A549 treated with GW870086 at 1 μM for 4 hours (cell line): Measurements from ENCODE around the gene PIM3. TPM values are rescaled to one million over a fixed set of nuclear protein-coding genes. Genes with fewer than 3 reads are reported as not detected.

Experiments
- total RNA-seq: library from RNA; stranded (reverse); fragments of 200-300 nt; extraction: Qiagen RNA extraction; gene quantifications from 5 replicates; pipeline ENCODE4 v1.2.3, GENCODE V29; 2022; ENCODE audit warnings: low read depth

The PIM3 gene
- total RNA-seq: 27.5 to 47.7 TPM (median 44.6 TPM) in 5 replicates

GRCh38 chr22:49960159-49961004, at the start of gene PIM3:
TSS of gene PIM3 (plus strand) at chr22:49960772. CDS start at chr22:49960948, 176 bp downstream.

GRCh38 chr22:49917974-49918910, 42.3 kb upstream of the PIM3 start, which contains the start of the genes ALG12 and CRELD2:
TSS of gene ALG12 (minus strand) at chr22:49918438. CDS start at chr22:49913765, 4,673 bp downstream.
TSS of gene CRELD2 (plus strand) at chr22:49918634. CDS start at chr22:49918770, 136 bp downstream.

GRCh38 chr22:50012211-50013181, 51.9 kb downstream of the PIM3 start, which contains the start of gene IL17REL:
TSS of gene IL17REL (minus strand) at chr22:50012765. CDS start at chr22:50012646, 119 bp downstream.

Other genes starting within 250 kb of the PIM3 start
- gene BRD1, start 132.9 kb upstream of the PIM3 start, total RNA-seq: 13.0 to 15.1 TPM (median 14.0 TPM) in 5 replicates
- gene ZBED4, start 106.9 kb upstream of the PIM3 start, total RNA-seq: 9.5 to 12.4 TPM (median 11.9 TPM) in 5 replicates
- gene ALG12, start 42.3 kb upstream of the PIM3 start, total RNA-seq: 8.0 to 11.1 TPM (median 10.3 TPM) in 5 replicates
- gene CRELD2, start 42.1 kb upstream of the PIM3 start, total RNA-seq: 21.0 to 30.8 TPM (median 26.9 TPM) in 5 replicates
- gene IL17REL, start 52.0 kb downstream of the PIM3 start, total RNA-seq: 0.05 to 0.08 TPM in 2 of 5 replicates, not detected in the others
- not detected in 5 replicates for gene TTLL8, start 97.5 kb downstream of the PIM3 start, total RNA-seq
- not detected in 5 replicates for gene MLC1, start 124.7 kb downstream of the PIM3 start, total RNA-seq
- gene MOV10L1, start 129.2 kb downstream of the PIM3 start, total RNA-seq: 0.07 TPM in 1 of 5 replicates, not detected in the others
- gene PANX2, start 210.0 kb downstream of the PIM3 start, total RNA-seq: 4.8 to 6.5 TPM (median 6.0 TPM) in 5 replicates
- gene TRABD, start 225.1 kb downstream of the PIM3 start, total RNA-seq: 25.7 to 38.6 TPM (median 35.2 TPM) in 5 replicates
- 14.9 to 19.5 TPM (median 17.9 TPM) in 5 replicates for gene SELENOO, start 240.2 kb downstream of the PIM3 start, total RNA-seq